ENCODE data around the gene IRF9.

The IRF9 gene

GRCh38 chr14:24184104-24184970 is 23.3 kb downstream of the IRF9 start:
- peaks cover 5% of the 10 kb centered on the region; the same call in 1 of the 2 replicates for H3K4me1 ChIP-seq (ENCODE audit: low read length)
- H3K9ac ChIP-seq (ENCODE audit: low read length) = no peak overlapping the region
- no peak overlapping the region for H3K4me3 ChIP-seq (ENCODE audit: low read length)
- H3K9me2 ChIP-seq (replicated peaks; ENCODE audit: insufficient read depth, low read length) = no peaks in the 10 kb centered on the region
- H3K27ac ChIP-seq (ENCODE audit: low read length) = no peak overlapping the region
- H3K79me2 ChIP-seq (ENCODE audit: low read length) = peaks cover 4% of the 10 kb centered on the region; the same call in 1 of the 2 replicates
- no peak for DNase-seq
- H3F3A ChIP-seq (ENCODE audit: insufficient read depth, low read length) = peaks cover 12% of the 10 kb centered on the region
- H3K9me3 ChIP-seq (replicated peaks; ENCODE audit: insufficient read depth, low read length) = no peaks in the 10 kb centered on the region
- no peak overlapping the region for H3K4me2 ChIP-seq (ENCODE audit: low read depth, low read length)
- TF ChIP-seq EZH2 (optimal IDR thresholded peaks at IDR 0.05; ENCODE audit: low read depth, low read length) (no peak), EZH2phosphoT487 (IDR thresholded peaks at IDR 0.05; ENCODE audit: low read length) (no peak), CTCF (IDR thresholded peaks at IDR 0.05; ENCODE audit: low read length) (no peak)
- no peaks in the 10 kb centered on the region for H3K36me3 ChIP-seq (replicated peaks; ENCODE audit: insufficient read depth, low read length)
- H2AFZ ChIP-seq (ENCODE audit: low read length) = no peak overlapping the region
- H3K27me3 ChIP-seq (replicated peaks; ENCODE audit: insufficient read depth, low read length) = no peaks in the 10 kb centered on the region
- H4K20me1 ChIP-seq (ENCODE audit: insufficient read depth, low read length) = no peaks in the 10 kb centered on the region

- H3K9ac ChIP-seq (ENCODE audit: low read length) = no peak overlapping the region
- H3K36me3 ChIP-seq (replicated peaks; ENCODE audit: insufficient read depth, low read length) = no peaks in the 10 kb centered on the region
- peaks cover 4% of the 10 kb centered on the region; the same call in 1 of the 2 replicates for H3K79me2 ChIP-seq (ENCODE audit: low read length)
- peaks cover 5% of the 10 kb centered on the region; the same call in 1 of the 2 replicates for H3K4me1 ChIP-seq (ENCODE audit: low read length)
- DNase-seq = no peak
- H3K9me2 ChIP-seq (replicated peaks; ENCODE audit: insufficient read depth, low read length) = no peaks in the 10 kb centered on the region
- H3K4me3 ChIP-seq (ENCODE audit: low read length) = no peak overlapping the region
- H3F3A ChIP-seq (ENCODE audit: insufficient read depth, low read length) = peaks cover 14% of the 10 kb centered on the region
- H3K4me2 ChIP-seq (ENCODE audit: low read depth, low read length) = no peak overlapping the region
- no peaks in the 10 kb centered on the region for H3K9me3 ChIP-seq (replicated peaks; ENCODE audit: insufficient read depth, low read length)
- H2AFZ ChIP-seq (ENCODE audit: low read length) = no peak overlapping the region
- H3K27ac ChIP-seq (ENCODE audit: low read length) = no peak overlapping the region
- TF ChIP-seq CTCF (IDR thresholded peaks at IDR 0.05; ENCODE audit: low read length) (no peak), EZH2 (optimal IDR thresholded peaks at IDR 0.05; ENCODE audit: low read depth, low read length) (no peak), EZH2phosphoT487 (IDR thresholded peaks at IDR 0.05; ENCODE audit: low read length) (no peak)
- no peaks in the 10 kb centered on the region for H3K27me3 ChIP-seq (replicated peaks; ENCODE audit: insufficient read depth, low read length)
- no peaks in the 10 kb centered on the region for H4K20me1 ChIP-seq (ENCODE audit: insufficient read depth, low read length)
Observed at GRCh38 chr14:24185026-24185425, 24.0 kb downstream of the IRF9 start.

GRCh38 chr14:24185741-24186140 is 24.7 kb downstream of the IRF9 start:
- H2AFZ ChIP-seq (ENCODE audit: low read length) = no peak overlapping the region
- no peaks in the 10 kb centered on the region for H4K20me1 ChIP-seq (ENCODE audit: insufficient read depth, low read length)
- H3K4me1 ChIP-seq (ENCODE audit: low read length) = peaks cover 5% of the 10 kb centered on the region; the same call in 1 of the 2 replicates
- H3K79me2 ChIP-seq (ENCODE audit: low read length) = peaks cover 4% of the 10 kb centered on the region; the same call in 1 of the 2 replicates
- no peaks in the 10 kb centered on the region for H3K9me3 ChIP-seq (replicated peaks; ENCODE audit: insufficient read depth, low read length)
- no peak overlapping the region for H3K4me3 ChIP-seq (ENCODE audit: low read length)
- no peaks in the 10 kb centered on the region for H3K9me2 ChIP-seq (replicated peaks; ENCODE audit: insufficient read depth, low read length)
- H3F3A ChIP-seq (ENCODE audit: insufficient read depth, low read length) = peaks cover 14% of the 10 kb centered on the region
- H3K27me3 ChIP-seq (replicated peaks; ENCODE audit: insufficient read depth, low read length) = no peaks in the 10 kb centered on the region
- no peak overlapping the region for H3K9ac ChIP-seq (ENCODE audit: low read length)
- H3K27ac ChIP-seq (ENCODE audit: low read length) = no peak overlapping the region
- no peaks in the 10 kb centered on the region for H3K36me3 ChIP-seq (replicated peaks; ENCODE audit: insufficient read depth, low read length)
- TF ChIP-seq CTCF (IDR thresholded peaks at IDR 0.05; ENCODE audit: low read length) (no peak), EZH2phosphoT487 (IDR thresholded peaks at IDR 0.05; ENCODE audit: low read length) (no peak), EZH2 (optimal IDR thresholded peaks at IDR 0.05; ENCODE audit: low read depth, low read length) (no peak)
- no peak overlapping the region for H3K4me2 ChIP-seq (ENCODE audit: low read depth, low read length)
- DNase-seq = no peak
